Natural killer cell (primary cell): ENCODE results near the gene SLC4A11. TPM values are rescaled to one million over a fixed set of nuclear protein-coding genes. Genes with fewer than 3 reads are reported as not detected.

Experiments
- ATAC-seq, 3 donors: fragments of 150-1000 bp in 2 of 3; fragments of 200-7000 bp in 1 of 3; cut with Tn5 transposase; 1 replicate in 1 of 3; 2 replicates in 2 of 3; pipeline ENCODE4 v1.10.0; 2021; ENCODE audit warnings: mild to moderate bottlenecking in 2 of 3, moderate library complexity in 2 of 3
- DNase-seq, 2 donors: peaks; one replicate each; pipeline versions ENCODE4 v3.0.0 to v3.0.0-alpha.2; 2013 to 2021; ENCODE audit warnings: mixed read lengths in 1 of 2
- H3K27ac ChIP-seq: one replicate; pipeline ENCODE4 v1.5.1; 2013; ENCODE audit warnings: mild to moderate bottlenecking, low read length
- H3K27me3 ChIP-seq: one replicate; pipeline ENCODE4 v1.6.1; 2013; ENCODE audit warnings: low read length; ENCODE audit not compliant: control insufficient read depth, insufficient read depth
- H3K36me3 ChIP-seq: one replicate; pipeline ENCODE4 v1.6.1; 2013; ENCODE audit warnings: low read length; ENCODE audit not compliant: control insufficient read depth, insufficient read depth
- H3K4me1 ChIP-seq: one replicate; pipeline ENCODE4 v1.6.1; 2013; ENCODE audit warnings: low read length; ENCODE audit not compliant: control insufficient read depth, insufficient read depth
- H3K4me3 ChIP-seq: one replicate; pipeline ENCODE4 v1.5.1; 2013; ENCODE audit warnings: low read length
- H3K9me3 ChIP-seq: one replicate; pipeline ENCODE4 v1.6.1; 2013; ENCODE audit warnings: low read length; ENCODE audit not compliant: control insufficient read depth, insufficient read depth
- H3K27ac Mint-ChIP-seq, 2 donors: one replicate each; pipeline ENCODE4 v1.8.0; 2022; ENCODE audit warnings: mild to moderate bottlenecking in 2 of 2, mixed read lengths in 2 of 2, moderate library complexity in 1 of 2
- H3K27me3 Mint-ChIP-seq, 2 donors: one replicate each; pipeline ENCODE4 v1.8.0; 2022; ENCODE audit warnings: low read depth in 2 of 2, mixed read lengths in 2 of 2
- H3K36me3 Mint-ChIP-seq: one replicate; pipeline ENCODE4 v1.8.0; 2022; ENCODE audit warnings: mixed read lengths
- H3K4me1 Mint-ChIP-seq, 2 donors: one replicate each; pipeline ENCODE4 v1.8.0; 2022; ENCODE audit warnings: mixed read lengths in 2 of 2
- H3K4me3 Mint-ChIP-seq: one replicate; pipeline ENCODE4 v1.8.0; 2022; ENCODE audit warnings: mild to moderate bottlenecking, moderate library complexity, mixed read lengths
- H3K9me3 Mint-ChIP-seq, 2 donors: one replicate each; pipeline ENCODE4 v1.8.0; 2022; ENCODE audit warnings: mixed read lengths in 2 of 2
- WGBS: methylation state at CpG from one replicate; pipeline ENCODE4 v1.1.7; 2013; ENCODE audit warnings: missing lambda C conversion rate; ENCODE audit not compliant: insufficient coverage; 5-methylcytosine and 5-hydroxymethylcytosine counted together
- intact Hi-C: fragments of 100-400 bp; cut with micrococcal nuclease; formaldehyde crosslinking; loops from one replicate; pipeline ENCODE4 v1.14.2; 2022
- total RNA-seq, 4 donors: library from RNA; stranded (reverse); fragments of 120-200 nt in 1 of 4; gene quantifications; one replicate each; pipeline versions ENCODE4 v1.2.3 to v1.2.4, GENCODE V29; 2013 to 2022
- TF ChIP-seq, protein P1 (sequence below): fragments of 200-600 bp; IDR thresholded peaks from one replicate; pipeline ENCODE4 v1.8.0; 2022; ENCODE audit warnings: antibody characterized with exemption

Gene SLC4A11
- total RNA-seq, 3 donors from 2014 or later (not counting 1 experiment from before 2014, with no cell fraction given), result 0.31 to 0.68 (median 0.32) TPM

DNA sequence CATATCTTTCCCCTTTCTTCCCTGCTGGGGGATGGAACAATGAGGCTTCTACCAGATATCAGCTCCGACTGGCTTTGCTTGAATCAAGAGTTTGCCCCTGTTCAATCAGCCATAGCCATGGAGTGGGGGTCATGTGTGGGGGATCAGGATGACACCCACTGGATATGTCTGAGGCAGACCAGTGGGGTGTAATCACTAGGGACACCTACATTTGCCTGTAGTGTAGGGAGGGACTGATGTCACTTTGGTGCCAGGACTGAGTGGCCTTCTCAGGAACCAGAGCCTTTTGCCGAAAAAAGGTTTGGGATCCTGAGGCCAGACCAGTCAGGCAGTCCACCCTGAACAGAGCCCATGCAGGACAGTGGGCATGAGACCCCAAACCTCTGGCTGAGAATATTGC is 28.6 kb downstream of the SLC4A11 start:
- Mint-ChIP-seq H3K4me3 (peak overlapping the region; percentile 86), H3K4me1 (peaks cover 17 to 38% of the 10 kb centered on the region in 2 donors), H3K27me3 (no peaks in the 10 kb centered on the region), H3K36me3 (no peaks in the 10 kb centered on the region), H3K9me3 (no peaks in the 10 kb centered on the region), H3K27ac (peak overlapping the region; percentile 83 to 92)
- TF ChIP-seq, protein P1, sequence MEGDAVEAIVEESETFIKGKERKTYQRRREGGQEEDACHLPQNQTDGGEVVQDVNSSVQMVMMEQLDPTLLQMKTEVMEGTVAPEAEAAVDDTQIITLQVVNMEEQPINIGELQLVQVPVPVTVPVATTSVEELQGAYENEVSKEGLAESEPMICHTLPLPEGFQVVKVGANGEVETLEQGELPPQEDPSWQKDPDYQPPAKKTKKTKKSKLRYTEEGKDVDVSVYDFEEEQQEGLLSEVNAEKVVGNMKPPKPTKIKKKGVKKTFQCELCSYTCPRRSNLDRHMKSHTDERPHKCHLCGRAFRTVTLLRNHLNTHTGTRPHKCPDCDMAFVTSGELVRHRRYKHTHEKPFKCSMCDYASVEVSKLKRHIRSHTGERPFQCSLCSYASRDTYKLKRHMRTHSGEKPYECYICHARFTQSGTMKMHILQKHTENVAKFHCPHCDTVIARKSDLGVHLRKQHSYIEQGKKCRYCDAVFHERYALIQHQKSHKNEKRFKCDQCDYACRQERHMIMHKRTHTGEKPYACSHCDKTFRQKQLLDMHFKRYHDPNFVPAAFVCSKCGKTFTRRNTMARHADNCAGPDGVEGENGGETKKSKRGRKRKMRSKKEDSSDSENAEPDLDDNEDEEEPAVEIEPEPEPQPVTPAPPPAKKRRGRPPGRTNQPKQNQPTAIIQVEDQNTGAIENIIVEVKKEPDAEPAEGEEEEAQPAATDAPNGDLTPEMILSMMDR, result no peak
- H3K9me3 ChIP-seq, result no peaks in the 10 kb centered on the region
- H3K4me1 ChIP-seq, result peaks cover 19% of the 10 kb centered on the region
- H3K36me3 ChIP-seq, result peaks cover 15% of the 10 kb centered on the region
- no peaks in the 10 kb centered on the region for H3K27me3 ChIP-seq
- DNase-seq (no peak), ATAC-seq (no peak)
- peak overlapping the region; percentile 83 for H3K4me3 ChIP-seq
- H3K27ac ChIP-seq, result no peak overlapping the region
- WGBS, result 83% methylated on average over 2 of the region's 2 CpGs
- intact Hi-C loops, result no loop called here

DNA sequence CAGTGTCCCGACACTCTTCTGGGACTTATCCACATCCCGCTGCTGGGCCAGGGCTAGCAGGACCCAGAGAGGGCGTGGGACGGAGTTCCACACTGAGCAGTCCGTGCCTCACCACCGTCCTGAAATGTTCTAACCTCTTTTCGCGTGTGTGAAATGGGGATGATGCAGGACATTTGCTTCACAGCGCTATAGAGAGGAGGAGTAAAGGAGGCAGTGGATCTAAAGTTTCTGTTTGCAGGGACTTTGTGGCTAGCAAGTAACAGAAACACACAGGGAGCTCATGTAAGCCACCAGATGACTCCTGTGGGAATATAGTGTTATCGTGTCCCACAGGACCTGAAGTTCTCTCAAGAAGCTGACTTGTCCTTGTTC is 29.1 kb downstream of the SLC4A11 start:
- TF ChIP-seq, protein P1, result no peak
- peak overlapping the region; percentile 85 for H3K27ac ChIP-seq
- H3K36me3 ChIP-seq, result peaks cover 11% of the 10 kb centered on the region
- DNase-seq, result peak in 1 of 2 donors; percentile 34
- WGBS, result under 1% methylated on average over 10 of the region's 10 CpGs
- H3K27me3 Mint-ChIP-seq, result no peaks in the 10 kb centered on the region
- H3K36me3 Mint-ChIP-seq, result no peaks in the 10 kb centered on the region
- H3K4me3 ChIP-seq, result peak overlapping the region; percentile 83
- H3K27ac Mint-ChIP-seq, result peak overlapping the region; percentile 83 to 92
- no peaks in the 10 kb centered on the region for H3K9me3 Mint-ChIP-seq
- peak overlapping the region; percentile 86 for H3K4me3 Mint-ChIP-seq
- peak; percentile 23 to 43 (median 26) for ATAC-seq
- H3K9me3 ChIP-seq, result no peaks in the 10 kb centered on the region
- H3K4me1 Mint-ChIP-seq, result peaks cover 17 to 38% of the 10 kb centered on the region in 2 donors
- H3K4me1 ChIP-seq, result peaks cover 19% of the 10 kb centered on the region
- no peaks in the 10 kb centered on the region for H3K27me3 ChIP-seq
- intact Hi-C loops, result loop anchor here (2.0 kb wide), 1 partner anchor 51 kb away; the partner anchor contains the start of genes FASTKD5 and UBOX5

DNA sequence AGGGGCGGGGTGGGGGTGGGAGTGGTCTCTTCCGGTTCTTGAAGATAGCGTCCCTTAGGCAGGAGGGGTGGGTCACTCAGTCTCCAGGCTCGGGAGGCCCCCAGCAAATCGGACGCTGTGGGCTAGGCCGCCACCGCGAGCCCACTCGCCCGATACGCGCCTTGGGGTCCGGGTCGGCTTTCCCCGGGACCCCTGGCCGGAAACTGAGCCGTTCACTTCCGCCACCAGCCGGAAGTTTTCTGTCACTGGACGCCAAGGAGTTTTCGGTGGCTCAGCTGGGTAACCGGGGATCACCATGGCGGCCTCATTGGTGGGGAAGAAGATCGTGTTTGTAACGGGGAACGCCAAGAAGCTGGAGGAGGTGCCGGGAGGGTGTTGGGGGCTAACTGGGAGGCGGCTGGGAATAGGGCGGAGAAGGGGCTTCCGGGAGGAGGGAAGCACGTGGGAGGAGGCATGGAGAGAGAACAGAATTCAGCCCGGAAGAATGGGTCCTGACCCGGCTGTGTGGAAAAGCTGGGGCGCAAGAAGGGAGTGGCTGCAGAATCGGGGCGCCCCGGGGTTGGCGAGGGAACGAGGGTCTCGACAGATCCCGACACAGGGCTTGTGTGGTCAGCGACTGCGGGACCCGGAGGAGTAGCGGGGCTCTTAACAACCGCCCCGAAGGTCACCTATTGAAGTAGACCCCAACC is 29.6 kb downstream of the SLC4A11 start, which contains the start of gene ITPA:
Gene ITPA, plus strand, starts transcription at position 242 of the 689 bp plus-strand sequence. Its CDS starts 54 bp downstream, at position 296.
- peaks cover 9% of the 10 kb centered on the region for H3K36me3 ChIP-seq
- peak within 1 kb of the TSS; percentile 85 for H3K27ac ChIP-seq
- H3K27ac Mint-ChIP-seq, result peak within 1 kb of the TSS; percentile 83 to 92
- TF ChIP-seq, protein P1, result no peak
- intact Hi-C loops, result loop anchor here (2.0 kb wide), 1 partner anchor 51 kb away; the partner anchor contains the start of genes FASTKD5 and UBOX5
- peak; percentile 51 to 75 for DNase-seq
- no peaks in the 10 kb centered on the region for H3K27me3 Mint-ChIP-seq
- no peaks in the 10 kb centered on the region for H3K27me3 ChIP-seq
- H3K4me1 Mint-ChIP-seq, result peaks cover 21 to 42% of the 10 kb centered on the region in 2 donors
- ATAC-seq, result peak; percentile 24 to 42 (median 40)
- peaks cover 19% of the 10 kb centered on the region for H3K4me1 ChIP-seq
- peak within 1 kb of the TSS; percentile 86 for H3K4me3 Mint-ChIP-seq
- peak within 1 kb of the TSS; percentile 83 for H3K4me3 ChIP-seq
- no peaks in the 10 kb centered on the region for H3K9me3 Mint-ChIP-seq
- WGBS, result under 1% methylated on average over 48 of the region's 48 CpGs
- H3K9me3 ChIP-seq, result no peaks in the 10 kb centered on the region
- H3K36me3 Mint-ChIP-seq, result no peaks in the 10 kb centered on the region
